Measurements from ENCODE around the gene AP4E1. TPM values are rescaled to one million over a fixed set of nuclear protein-coding genes. Genes with fewer than 3 reads are reported as not detected.
"Not testable (repeated sequence)": the region's sequence is repeated elsewhere in the genome, so short reads cannot be mapped to it uniquely, and the experiment has no call there.

The AP4E1 gene
- total RNA-seq, 1 experiment from 2014 or later, result 9.5 TPM

DNA sequence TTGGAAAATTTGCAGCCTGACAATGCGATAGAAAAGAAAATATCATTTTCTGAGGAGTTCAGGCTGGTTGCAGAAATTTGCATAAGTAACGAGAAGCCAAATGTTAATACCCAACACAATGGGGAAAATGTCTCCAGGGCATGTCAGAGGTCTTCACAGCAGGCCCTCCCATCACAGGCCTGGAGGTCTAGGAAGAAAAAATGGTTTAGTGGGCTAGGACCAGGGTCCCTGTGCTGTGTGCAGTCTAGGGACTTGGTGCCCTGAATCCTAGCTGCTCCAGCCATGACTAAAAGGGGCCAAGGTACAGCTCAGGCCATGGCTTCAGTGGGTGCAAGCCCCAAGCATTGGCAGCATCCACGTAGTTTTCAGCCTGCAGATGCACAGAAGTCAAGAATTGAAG is 14.5 kb upstream of the AP4E1 start:
- peaks cover 6% of the 10 kb centered on the region for H3K27me3 Mint-ChIP-seq (ENCODE audit: low read depth)
- H3K9me3 Mint-ChIP-seq, result peaks cover 35% of the 10 kb centered on the region
- peaks cover 31% of the 10 kb centered on the region for H3K36me3 Mint-ChIP-seq
- DNase-seq (ENCODE audit: low spot score), result no peak
- H3K27ac Mint-ChIP-seq, result no peak overlapping the region
- no peak overlapping the region for H3K4me3 Mint-ChIP-seq
- TF ChIP-seq SOX15 (CRISPR knock-in tag; IDR thresholded peaks at IDR 0.05), result no peak
- TF ChIP-seq, protein P1, sequence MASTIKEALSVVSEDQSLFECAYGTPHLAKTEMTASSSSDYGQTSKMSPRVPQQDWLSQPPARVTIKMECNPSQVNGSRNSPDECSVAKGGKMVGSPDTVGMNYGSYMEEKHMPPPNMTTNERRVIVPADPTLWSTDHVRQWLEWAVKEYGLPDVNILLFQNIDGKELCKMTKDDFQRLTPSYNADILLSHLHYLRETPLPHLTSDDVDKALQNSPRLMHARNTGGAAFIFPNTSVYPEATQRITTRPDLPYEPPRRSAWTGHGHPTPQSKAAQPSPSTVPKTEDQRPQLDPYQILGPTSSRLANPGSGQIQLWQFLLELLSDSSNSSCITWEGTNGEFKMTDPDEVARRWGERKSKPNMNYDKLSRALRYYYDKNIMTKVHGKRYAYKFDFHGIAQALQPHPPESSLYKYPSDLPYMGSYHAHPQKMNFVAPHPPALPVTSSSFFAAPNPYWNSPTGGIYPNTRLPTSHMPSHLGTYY (CRISPR knock-in tag; IDR thresholded peaks at IDR 0.05), result no peak
- TF ChIP-seq, protein P2, sequence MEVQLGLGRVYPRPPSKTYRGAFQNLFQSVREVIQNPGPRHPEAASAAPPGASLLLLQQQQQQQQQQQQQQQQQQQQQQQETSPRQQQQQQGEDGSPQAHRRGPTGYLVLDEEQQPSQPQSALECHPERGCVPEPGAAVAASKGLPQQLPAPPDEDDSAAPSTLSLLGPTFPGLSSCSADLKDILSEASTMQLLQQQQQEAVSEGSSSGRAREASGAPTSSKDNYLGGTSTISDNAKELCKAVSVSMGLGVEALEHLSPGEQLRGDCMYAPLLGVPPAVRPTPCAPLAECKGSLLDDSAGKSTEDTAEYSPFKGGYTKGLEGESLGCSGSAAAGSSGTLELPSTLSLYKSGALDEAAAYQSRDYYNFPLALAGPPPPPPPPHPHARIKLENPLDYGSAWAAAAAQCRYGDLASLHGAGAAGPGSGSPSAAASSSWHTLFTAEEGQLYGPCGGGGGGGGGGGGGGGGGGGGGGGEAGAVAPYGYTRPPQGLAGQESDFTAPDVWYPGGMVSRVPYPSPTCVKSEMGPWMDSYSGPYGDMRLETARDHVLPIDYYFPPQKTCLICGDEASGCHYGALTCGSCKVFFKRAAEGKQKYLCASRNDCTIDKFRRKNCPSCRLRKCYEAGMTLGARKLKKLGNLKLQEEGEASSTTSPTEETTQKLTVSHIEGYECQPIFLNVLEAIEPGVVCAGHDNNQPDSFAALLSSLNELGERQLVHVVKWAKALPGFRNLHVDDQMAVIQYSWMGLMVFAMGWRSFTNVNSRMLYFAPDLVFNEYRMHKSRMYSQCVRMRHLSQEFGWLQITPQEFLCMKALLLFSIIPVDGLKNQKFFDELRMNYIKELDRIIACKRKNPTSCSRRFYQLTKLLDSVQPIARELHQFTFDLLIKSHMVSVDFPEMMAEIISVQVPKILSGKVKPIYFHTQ (CRISPR knock-in tag; IDR thresholded peaks at IDR 0.05), result no peak
- no peak for TF ChIP-seq NFE2L1 (CRISPR knock-in tag; IDR thresholded peaks at IDR 0.05)
- TF ChIP-seq, protein P3, sequence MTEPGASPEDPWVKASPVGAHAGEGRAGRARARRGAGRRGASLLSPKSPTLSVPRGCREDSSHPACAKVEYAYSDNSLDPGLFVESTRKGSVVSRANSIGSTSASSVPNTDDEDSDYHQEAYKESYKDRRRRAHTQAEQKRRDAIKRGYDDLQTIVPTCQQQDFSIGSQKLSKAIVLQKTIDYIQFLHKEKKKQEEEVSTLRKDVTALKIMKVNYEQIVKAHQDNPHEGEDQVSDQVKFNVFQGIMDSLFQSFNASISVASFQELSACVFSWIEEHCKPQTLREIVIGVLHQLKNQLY (CRISPR knock-in tag; IDR thresholded peaks at IDR 0.05), result no peak
- TF ChIP-seq, protein P4, sequence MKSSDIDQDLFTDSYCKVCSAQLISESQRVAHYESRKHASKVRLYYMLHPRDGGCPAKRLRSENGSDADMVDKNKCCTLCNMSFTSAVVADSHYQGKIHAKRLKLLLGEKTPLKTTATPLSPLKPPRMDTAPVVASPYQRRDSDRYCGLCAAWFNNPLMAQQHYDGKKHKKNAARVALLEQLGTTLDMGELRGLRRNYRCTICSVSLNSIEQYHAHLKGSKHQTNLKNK (CRISPR knock-in tag; IDR thresholded peaks at IDR 0.05), result no peak
- TF ChIP-seq NFYB (CRISPR knock-in tag; conservative IDR thresholded peaks at IDR 0.05; ENCODE audit: low read depth), result no peak
- no peak for TF ChIP-seq GABPB1 (CRISPR knock-in tag; IDR thresholded peaks at IDR 0.05)
- no peak for TF ChIP-seq SMAD4 (CRISPR knock-in tag; IDR thresholded peaks at IDR 0.05)
- no peak for TF ChIP-seq JUN (CRISPR knock-in tag; IDR thresholded peaks at IDR 0.05)
- TF ChIP-seq ZNF121 (CRISPR knock-in tag; IDR thresholded peaks at IDR 0.05), result no peak
- no peak for TF ChIP-seq ZNF317 (CRISPR knock-in tag; IDR thresholded peaks at IDR 0.05; ENCODE audit: borderline replicate concordance, low read depth)
- no peak for TF ChIP-seq SMAD3 (CRISPR knock-in tag; IDR thresholded peaks at IDR 0.05; ENCODE audit: borderline replicate concordance)
- TF ChIP-seq ZNF396 (CRISPR knock-in tag; IDR thresholded peaks at IDR 0.05; ENCODE audit: borderline replicate concordance), result no peak
- TF ChIP-seq, protein P5, sequence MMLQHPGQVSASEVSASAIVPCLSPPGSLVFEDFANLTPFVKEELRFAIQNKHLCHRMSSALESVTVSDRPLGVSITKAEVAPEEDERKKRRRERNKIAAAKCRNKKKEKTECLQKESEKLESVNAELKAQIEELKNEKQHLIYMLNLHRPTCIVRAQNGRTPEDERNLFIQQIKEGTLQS (CRISPR knock-in tag; conservative IDR thresholded peaks at IDR 0.05), result no peak
- no peak for TF ChIP-seq GTF2I (CRISPR knock-in tag; conservative IDR thresholded peaks at IDR 0.05)
- no peak for ATAC-seq
- H3K4me1 Mint-ChIP-seq, result no peaks in the 10 kb centered on the region
- ChIA-PET CTCF (no interaction called here), POLR2A (no interaction called here)

DNA sequence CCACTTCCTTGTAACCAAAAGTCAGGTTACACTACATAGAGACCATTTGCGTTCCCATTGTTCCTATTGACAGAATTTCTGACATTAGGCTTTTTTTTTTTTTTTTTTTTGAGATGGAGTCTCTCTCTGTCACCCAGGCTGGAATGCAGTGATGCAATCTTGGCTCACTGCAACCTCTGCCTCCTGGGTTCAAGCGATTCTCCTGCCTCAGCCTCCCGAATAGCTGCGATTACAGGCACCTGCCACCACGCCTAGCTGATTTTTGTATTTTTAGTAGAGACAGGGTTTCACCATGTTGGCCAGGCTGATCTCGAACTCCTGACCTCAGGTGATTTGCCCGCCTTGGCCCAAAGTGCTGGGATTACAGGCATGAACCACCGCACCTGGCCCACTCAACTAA is 7.1 kb upstream of the AP4E1 start:
- H3K36me3 Mint-ChIP-seq; ATAC-seq; DNase-seq (ENCODE audit: low spot score); H3K4me3 Mint-ChIP-seq; POLR2A ChIA-PET; H3K9me3 Mint-ChIP-seq; H3K4me1 Mint-ChIP-seq; H3K27ac Mint-ChIP-seq; H3K27me3 Mint-ChIP-seq (ENCODE audit: low read depth): not testable (repeated sequence)
- CTCF ChIA-PET, result interaction anchor here (0.7 kb wide), 1 partner anchor 488 kb away, joined by 5 read pairs; no protein-coding TSS in a partner anchor

DNA sequence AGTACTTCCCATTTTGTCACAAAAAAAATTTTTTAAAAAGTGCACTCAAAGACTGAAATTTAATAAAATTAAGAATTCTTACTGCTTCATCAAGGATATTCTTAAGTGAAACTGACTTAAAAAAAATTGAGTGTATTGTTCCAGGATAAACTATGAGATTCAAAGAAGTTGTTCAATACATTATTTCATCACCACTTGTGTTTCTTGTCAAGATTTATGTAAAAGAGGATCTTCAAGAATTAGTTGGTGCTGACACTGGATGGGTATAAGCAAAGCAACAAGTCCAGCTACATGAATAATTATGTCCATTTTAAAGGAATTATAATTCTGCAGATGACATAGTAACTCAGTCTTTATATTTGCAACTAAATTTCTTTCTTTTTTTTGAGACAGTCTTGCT is 4.3 kb upstream of the AP4E1 start:
- Mint-ChIP-seq H3K4me1 (peaks cover 8% of the 10 kb centered on the region), H3K36me3 (no peaks in the 10 kb centered on the region), H3K27ac (no peak overlapping the region), H3K27me3 (ENCODE audit: low read depth) (peaks cover 6% of the 10 kb centered on the region; the same call in 1 of the 2 replicates), H3K9me3 (no peaks in the 10 kb centered on the region), H3K4me3 (no peak overlapping the region)
- POLR2A ChIA-PET, result no interaction called here
- no peak for DNase-seq (ENCODE audit: low spot score)
- no peak for ATAC-seq
- CTCF ChIA-PET, result no interaction called here
- TF ChIP-seq, protein P2 (CRISPR knock-in tag; IDR thresholded peaks at IDR 0.05), result no peak
- TF ChIP-seq CBFB (CRISPR knock-in tag; IDR thresholded peaks at IDR 0.05; ENCODE audit: low read depth) (no peak), IRF2 (CRISPR knock-in tag; IDR thresholded peaks at IDR 0.05; ENCODE audit: borderline replicate concordance, low read depth) (no peak), ZNF671 (CRISPR knock-in tag; IDR thresholded peaks at IDR 0.05) (no peak), ATF1 (CRISPR knock-in tag; IDR thresholded peaks at IDR 0.05) (no peak)
- TF ChIP-seq, protein P6, sequence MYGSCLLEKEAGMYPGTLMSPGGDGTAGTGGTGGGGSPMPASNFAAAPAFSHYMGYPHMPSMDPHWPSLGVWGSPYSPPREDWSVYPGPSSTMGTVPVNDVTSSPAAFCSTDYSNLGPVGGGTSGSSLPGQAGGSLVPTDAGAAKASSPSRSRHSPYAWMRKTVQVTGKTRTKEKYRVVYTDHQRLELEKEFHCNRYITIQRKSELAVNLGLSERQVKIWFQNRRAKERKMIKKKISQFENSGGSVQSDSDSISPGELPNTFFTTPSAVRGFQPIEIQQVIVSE (CRISPR knock-in tag; IDR thresholded peaks at IDR 0.05; ENCODE audit: borderline replicate concordance), result no peak
- TF ChIP-seq, protein P7, sequence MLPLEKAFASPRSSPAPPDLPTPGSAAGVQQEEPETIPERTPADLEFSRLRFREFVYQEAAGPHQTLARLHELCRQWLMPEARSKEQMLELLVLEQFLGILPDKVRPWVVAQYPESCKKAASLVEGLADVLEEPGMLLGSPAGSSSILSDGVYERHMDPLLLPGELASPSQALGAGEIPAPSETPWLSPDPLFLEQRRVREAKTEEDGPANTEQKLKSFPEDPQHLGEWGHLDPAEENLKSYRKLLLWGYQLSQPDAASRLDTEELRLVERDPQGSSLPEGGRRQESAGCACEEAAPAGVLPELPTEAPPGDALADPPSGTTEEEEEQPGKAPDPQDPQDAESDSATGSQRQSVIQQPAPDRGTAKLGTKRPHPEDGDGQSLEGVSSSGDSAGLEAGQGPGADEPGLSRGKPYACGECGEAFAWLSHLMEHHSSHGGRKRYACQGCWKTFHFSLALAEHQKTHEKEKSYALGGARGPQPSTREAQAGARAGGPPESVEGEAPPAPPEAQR (CRISPR knock-in tag; IDR thresholded peaks at IDR 0.05), result no peak
- TF ChIP-seq, protein P5 (CRISPR knock-in tag; conservative IDR thresholded peaks at IDR 0.05), result no peak
